Heart right ventricle (tissue), 16 donors: Measurements from ENCODE around the gene CEP152. TPM values are rescaled to one million over a fixed set of nuclear protein-coding genes. Genes with fewer than 3 reads are reported as not detected.
A peak's percentile ranks its signal among the peaks of the same experiment; 100 is the strongest.

Source experiments
- ATAC-seq, 8 donors: fragments of 200-7000 bp; cut with Tn5 transposase; one replicate each; pipeline ENCODE4 v1.9.1; 2020; ENCODE audit warnings: mild to moderate bottlenecking in 8 of 8, moderate library complexity in 8 of 8, moderate number of reproducible peaks in 1 of 8
- DNase-seq, 2 donors: peaks; one replicate each; pipeline ENCODE4 v3.0.0-alpha.2; 2020
- H3K27ac ChIP-seq, 10 donors: fragments of 200-600 bp; sonication (generic) in 2 of 10; one replicate each; pipeline versions ENCODE4 v1.5.0 to v1.8.0; 2020 to 2022; ENCODE audit warnings: mild to moderate bottlenecking in 3 of 10
- H3K27me3 ChIP-seq, 7 donors: fragments of 200-600 bp; one replicate each; pipeline ENCODE4 v1.8.0; 2021 to 2022; ENCODE audit warnings: mild to moderate bottlenecking in 2 of 7
- H3K36me3 ChIP-seq, 9 donors: fragments of 200-600 bp; sonication (generic) in 1 of 9; one replicate each; pipeline versions ENCODE4 v1.5.0 to v1.8.0; 2020 to 2022; ENCODE audit warnings: mild to moderate bottlenecking in 2 of 9
- H3K4me1 ChIP-seq, 9 donors: fragments of 200-600 bp; sonication (generic) in 1 of 9; one replicate each; pipeline versions ENCODE4 v1.5.0 to v1.8.0; 2020 to 2022; ENCODE audit warnings: mild to moderate bottlenecking in 4 of 9
- H3K4me3 ChIP-seq, 10 donors: fragments of 200-600 bp; sonication (generic) in 2 of 10; one replicate each; pipeline versions ENCODE4 v1.5.0 to v1.8.0; 2020 to 2022; ENCODE audit warnings: mild to moderate bottlenecking in 7 of 10, moderate library complexity in 2 of 10
- H3K9me3 ChIP-seq, 11 donors: fragments of 200-600 bp in 10 of 11; sonication (generic) in 2 of 11; one replicate each; pipeline versions ENCODE4 v1.5.0 to v1.8.0; 2013 to 2022; ENCODE audit warnings: mild to moderate bottlenecking in 2 of 11, control low read depth in 1 of 11, moderate library complexity in 1 of 11
- WGBS, 2 donors: extraction: QIAGEN DNeasy Blood & Tissue Kit; methylation state at CpG; one replicate each; pipeline ENCODE4 v1.1.7; 2013; ENCODE audit warnings: inconsistent platforms in 1 of 2; 5-methylcytosine and 5-hydroxymethylcytosine counted together
- intact Hi-C, 10 donors: fragments of 100-400 bp; cut with DNase I; formaldehyde crosslinking; loops; one replicate each; pipeline versions ENCODE4 v1.11.1 to v1.14.2; 2022
- polyA plus RNA-seq, 2 donors: library from polyadenylated mRNA; stranded (reverse); fragments of 200-250 nt; gene quantifications; one replicate each; pipeline ENCODE4 v1.2.3, GENCODE V29; 2013
- total RNA-seq, 10 donors: library from RNA; stranded (reverse); fragmentation: NEBNext Ultra II Directional in 3 of 10; extraction: Animal tissue kit (Norgen Biotek cat#: 25700) in 3 of 10; gene quantifications; one replicate each; pipeline versions ENCODE4 v1.2.1 to v1.2.4, GENCODE V29; 2021 to 2023
- TF ChIP-seq, protein P1 (sequence below), 9 donors: fragments of 200-600 bp; sonication (generic) in 2 of 9; IDR thresholded peaks; one replicate each; pipeline versions ENCODE4 v1.5.0 to v1.8.0; 2021 to 2022; ENCODE audit warnings: antibody characterized with exemption in 9 of 9, mild to moderate bottlenecking in 5 of 9, moderate library complexity in 1 of 9
- donor health status: Arrhythmogenic right ventricular cardiomyopathy.
- donor health status: ischemic (EF 13 %, LVEDD 7.1; RV severe dilation, severe dysfunction).
- donor health status: healthy with polysubstance abuse.
- donor health status: DM: no; HTN: yes; CAD: no.
- donor health status: DM: no; HTN: no; CAD: no.
- donor health status: ischemic (EF 25% LVEDD 6.9; RV normal size, moderate dysfunction).
- donor health status: ischemic (EF 25% LVEDD 5.7; RV mildly dilated, moderate dysfunction).
- donor health status: healthy.
- donor health status: DM: yes; HTN: yes; CAD: no.
- donor health status: Ischemic cardiomyopathy.
- donor health status: ischemic (EF 35%, LVEDD 5.7; RV mildly dilated, moderate dysfunction).
- donor health status: nonischemic (EF 11% LVEDD 7.7; RV severe dilation, severe dysfunction).
- donor health status: DM: yes; HTN: yes; CAD: no.
- donor health status: PGD.
- donor health status: ischemic (EF 29% LVEDD 5.4; RV normal size, mild dysfunction).
- donor health status: nonischemic (EF 23%, LVEDD 6.1; RV moderate dilation, normal function).

The CEP152 gene
- total and polyA plus RNA-seq, 12 donors = 0.51 to 1.8 (median 1.1) TPM

DNA sequence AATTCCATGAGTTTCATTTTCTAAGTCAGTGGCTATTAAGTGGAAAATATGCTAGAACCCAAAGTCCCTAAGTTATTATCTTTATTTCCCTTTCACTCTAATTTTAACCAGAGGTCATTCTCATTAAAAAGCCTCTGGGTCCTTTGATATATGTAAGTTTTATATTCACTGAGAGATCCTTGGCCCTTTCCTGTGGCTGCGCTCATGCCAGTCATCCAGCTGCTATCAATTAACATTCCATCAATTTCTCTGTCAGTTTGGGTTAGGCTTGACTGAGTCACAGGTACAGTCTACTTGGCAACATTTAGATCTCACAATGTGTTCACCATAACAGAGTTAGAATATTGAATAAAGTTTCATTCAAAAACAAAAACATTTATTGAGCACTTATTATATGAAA is 107.3 kb downstream of the CEP152 start:
- TF ChIP-seq, protein P1, sequence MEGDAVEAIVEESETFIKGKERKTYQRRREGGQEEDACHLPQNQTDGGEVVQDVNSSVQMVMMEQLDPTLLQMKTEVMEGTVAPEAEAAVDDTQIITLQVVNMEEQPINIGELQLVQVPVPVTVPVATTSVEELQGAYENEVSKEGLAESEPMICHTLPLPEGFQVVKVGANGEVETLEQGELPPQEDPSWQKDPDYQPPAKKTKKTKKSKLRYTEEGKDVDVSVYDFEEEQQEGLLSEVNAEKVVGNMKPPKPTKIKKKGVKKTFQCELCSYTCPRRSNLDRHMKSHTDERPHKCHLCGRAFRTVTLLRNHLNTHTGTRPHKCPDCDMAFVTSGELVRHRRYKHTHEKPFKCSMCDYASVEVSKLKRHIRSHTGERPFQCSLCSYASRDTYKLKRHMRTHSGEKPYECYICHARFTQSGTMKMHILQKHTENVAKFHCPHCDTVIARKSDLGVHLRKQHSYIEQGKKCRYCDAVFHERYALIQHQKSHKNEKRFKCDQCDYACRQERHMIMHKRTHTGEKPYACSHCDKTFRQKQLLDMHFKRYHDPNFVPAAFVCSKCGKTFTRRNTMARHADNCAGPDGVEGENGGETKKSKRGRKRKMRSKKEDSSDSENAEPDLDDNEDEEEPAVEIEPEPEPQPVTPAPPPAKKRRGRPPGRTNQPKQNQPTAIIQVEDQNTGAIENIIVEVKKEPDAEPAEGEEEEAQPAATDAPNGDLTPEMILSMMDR (IDR thresholded peaks at IDR 0.05) = no peak
- intact Hi-C loops = no loop called here
- Histone ChIP-seq H3K27me3 (no peaks in the 10 kb centered on the region), H3K9me3 (peaks cover 0 to 24% (median 10%) of the 10 kb centered on the region in 11 donors), H3K4me3 (no peak overlapping the region), H3K27ac (no peak overlapping the region), H3K36me3 (no peaks in the 10 kb centered on the region), H3K4me1 (no peaks in the 10 kb centered on the region)
- 97 to 100% methylated on average over 1 of the region's 1 CpG for WGBS, 2 donors
- DNase-seq (no peak), ATAC-seq (no peak)

DNA sequence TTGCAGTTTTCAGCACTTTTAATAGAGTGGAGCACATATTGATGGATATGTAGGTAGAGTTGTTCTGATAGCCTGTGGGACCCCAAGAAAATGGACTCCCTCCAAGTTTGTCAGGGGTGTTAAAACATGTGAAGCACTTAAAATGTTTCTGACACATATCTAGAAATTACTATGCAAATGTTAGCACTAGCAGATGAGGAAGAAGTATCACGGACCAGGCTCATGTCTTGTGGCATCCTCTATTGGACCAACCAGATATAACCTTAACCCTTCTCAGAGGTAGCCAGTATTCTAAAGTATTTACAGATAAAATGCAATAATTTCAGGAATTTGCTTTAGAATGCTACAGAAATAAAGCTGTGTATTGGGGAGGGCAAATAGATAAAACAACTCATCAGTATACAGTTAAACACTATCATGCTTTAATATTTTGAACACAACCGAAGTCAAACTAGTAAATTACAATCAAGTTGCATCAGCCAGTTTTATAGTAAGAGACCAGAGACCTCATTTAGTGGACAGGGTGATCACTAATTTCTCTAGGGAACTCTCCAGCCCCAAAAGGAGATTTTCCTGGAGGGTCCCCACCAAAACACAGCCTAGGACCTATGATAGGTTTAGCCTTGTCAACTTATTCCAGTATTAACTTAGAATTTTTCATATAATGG is 108.2 kb downstream of the CEP152 start:
- Histone ChIP-seq H3K27ac (no peak overlapping the region), H3K27me3 (no peaks in the 10 kb centered on the region), H3K36me3 (no peaks in the 10 kb centered on the region), H3K4me1 (no peaks in the 10 kb centered on the region), H3K4me3 (no peak overlapping the region), H3K9me3 (peaks cover 0 to 24% (median 10%) of the 10 kb centered on the region in 11 donors)
- ATAC-seq (no peak), DNase-seq (no peak)
- intact Hi-C loops = no loop called here
- TF ChIP-seq, protein P1 (IDR thresholded peaks at IDR 0.05) = no peak
- 88 to 91% methylated on average over 2 of the region's 2 CpGs for WGBS, 2 donors

DNA sequence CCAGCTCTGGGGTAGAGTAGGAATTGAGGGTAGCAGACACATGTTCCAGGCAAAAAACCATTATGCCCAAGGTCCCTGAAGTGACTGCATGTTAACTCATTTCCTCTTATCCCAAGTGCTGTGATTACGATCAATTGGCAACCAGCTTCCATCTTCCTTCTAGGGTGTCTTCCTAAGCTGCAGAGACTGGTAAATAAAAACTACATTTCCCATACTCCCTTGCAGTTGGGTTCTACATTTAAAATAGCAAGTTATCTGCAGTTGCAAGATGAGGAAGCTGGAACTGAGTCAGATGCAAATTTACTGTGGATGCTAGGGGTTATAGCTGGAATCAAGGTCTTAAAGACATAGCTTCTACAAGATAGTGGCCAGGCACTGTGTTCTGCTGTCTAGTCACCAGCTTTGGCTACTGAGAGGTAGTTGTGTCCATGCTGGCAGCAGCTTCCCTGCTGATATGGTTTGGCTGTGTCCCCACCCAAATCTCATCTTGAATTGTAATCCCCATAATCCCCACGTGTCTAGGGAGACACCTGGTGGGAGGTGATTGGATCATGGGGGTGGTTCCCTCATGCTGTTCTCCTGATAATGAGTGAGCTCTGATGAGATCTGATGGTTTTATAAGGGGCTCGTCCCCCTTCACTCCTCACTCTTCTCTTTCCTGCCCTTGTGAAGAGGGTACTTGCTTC is 114.1 kb downstream of the CEP152 start:
- Histone ChIP-seq H3K27me3 (no peaks in the 10 kb centered on the region), H3K36me3 (no peaks in the 10 kb centered on the region), H3K27ac (no peak overlapping the region), H3K4me1 (peaks cover 0 to 4% (median 0%) of the 10 kb centered on the region in 9 donors), H3K9me3 (no peaks in the 10 kb centered on the region), H3K4me3 (no peak overlapping the region)
- ATAC-seq (no peak), DNase-seq (no peak)
- intact Hi-C loops = loop anchor here in 1 of 10 donors (10.0 kb wide), 1 partner anchor 182 kb away; no protein-coding TSS in a partner anchor
- WGBS, 2 donors = 39 to 43% methylated on average over 3 of the region's 3 CpGs
- TF ChIP-seq, protein P1 (IDR thresholded peaks at IDR 0.05) = peak in 3 of 9 donors; percentile 8 to 30 (median 10)

DNA sequence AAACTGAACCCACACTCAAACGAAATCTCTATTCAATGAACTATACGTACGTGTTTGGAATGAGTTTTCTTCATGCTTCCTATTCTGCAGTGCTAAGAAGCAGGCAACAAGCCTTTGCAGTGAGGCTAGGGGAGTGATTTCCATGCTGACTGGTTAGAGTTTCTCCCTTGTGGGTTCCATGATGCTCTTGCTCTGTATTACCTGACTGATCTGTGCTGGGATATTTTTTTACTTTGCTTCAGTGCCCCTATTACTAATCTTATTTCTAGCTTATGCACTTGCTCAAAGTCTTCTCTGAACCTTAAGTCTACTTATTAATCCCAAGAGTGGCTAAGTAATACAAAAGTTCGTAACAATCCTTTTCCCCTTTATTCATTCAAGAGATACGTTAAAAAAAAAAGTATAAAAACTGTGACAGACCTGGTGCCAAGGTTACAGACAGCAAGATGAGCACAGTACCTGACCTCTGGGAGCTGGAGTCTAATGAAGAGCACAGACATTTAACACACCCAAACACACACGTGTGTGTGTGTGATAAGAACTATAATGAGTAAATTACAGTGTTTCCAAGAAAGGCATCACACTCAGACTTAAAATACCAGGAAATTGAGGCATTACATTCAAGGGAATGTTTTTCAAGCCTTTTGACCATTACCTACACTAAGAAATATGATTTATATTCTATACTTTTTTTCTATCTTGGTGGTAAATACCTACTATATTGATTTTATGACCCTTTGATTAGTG is 114.9 kb downstream of the CEP152 start:
- Histone ChIP-seq H3K9me3 (no peaks in the 10 kb centered on the region), H3K27me3 (no peaks in the 10 kb centered on the region), H3K27ac (no peak overlapping the region), H3K4me3 (no peak overlapping the region), H3K4me1 (peaks cover 0 to 4% (median 0%) of the 10 kb centered on the region in 9 donors), H3K36me3 (no peaks in the 10 kb centered on the region)
- intact Hi-C loops = loop anchor here in 1 of 10 donors (10.0 kb wide), 1 partner anchor 181 kb away; no protein-coding TSS in a partner anchor
- TF ChIP-seq, protein P1 (IDR thresholded peaks at IDR 0.05) = no peak
- no peak for ATAC-seq
- WGBS, 2 donors = 68 to 72% methylated on average over 6 of the region's 6 CpGs
- DNase-seq = no peak
